Suprapubic skin (tissue), 4 donors: ENCODE measurements around the gene PARD6B.
"Not testable (repeated sequence)": the region's sequence is repeated elsewhere in the genome, so short reads cannot be mapped to it uniquely, and the experiment has no call there.

Source experiments
- CTCF ChIP-seq, 2 donors: fragments of 200-600 bp in 1 of 2; fragments of 450-650 bp in 1 of 2; sonication (generic) in 1 of 2; IDR thresholded peaks; one replicate each; pipeline ENCODE4 v1.5.1; 2016 to 2019; ENCODE audit warnings: antibody characterized with exemption in 2 of 2, mild to moderate bottlenecking in 1 of 2, moderate library complexity in 1 of 2
- EP300 ChIP-seq: sonication (generic); formaldehyde crosslinking; IDR thresholded peaks from one replicate; pipeline ENCODE4 v1.6.1; 2017; ENCODE audit warnings: antibody characterized with exemption
- POLR2AphosphoS5 ChIP-seq, 3 donors: sonication (generic); formaldehyde crosslinking; IDR thresholded peaks; one replicate each; pipeline ENCODE4 v1.6.1; 2017; ENCODE audit warnings: antibody characterized with exemption in 3 of 3

DNA sequence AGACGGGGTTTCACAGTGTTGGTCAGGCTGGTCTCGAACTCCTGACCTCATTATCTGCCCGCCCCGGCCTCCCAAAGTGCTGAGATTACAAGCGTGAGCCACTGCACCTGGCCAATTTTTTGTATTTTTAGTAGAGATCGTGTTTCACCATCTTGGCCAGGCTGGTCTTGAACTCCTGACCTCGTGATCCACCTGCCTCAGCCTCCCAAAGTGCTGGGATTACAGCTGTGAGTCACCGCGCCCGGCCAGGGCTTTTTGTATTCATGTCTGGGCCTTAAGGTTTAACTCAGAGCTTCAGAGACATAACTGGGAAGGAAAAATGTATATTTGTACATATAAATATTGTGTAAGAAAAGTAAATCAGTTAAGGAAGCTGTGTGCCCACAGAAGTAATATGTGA lies 33.9 kb downstream of the PARD6B start:
- not testable (repeated sequence) for TF ChIP-seq CTCF (IDR thresholded peaks at IDR 0.05); POLR2AphosphoS5 (IDR thresholded peaks at IDR 0.05); EP300
